HepG2 (cell line): Measurements from ENCODE around the gene NDUFA8.

Source experiments
- CHD4 ChIP-seq: fragments of 200-600 bp; sonication (generic); IDR thresholded peaks from 2 replicates; pipeline ENCODE4 v1.7.0; 2017; ENCODE audit warnings: mild to moderate bottlenecking, low read length, borderline replicate concordance
- HNF4G ChIP-seq, 2 experiments: sonication (generic) in 1 of 2; formaldehyde crosslinking in 1 of 2; IDR thresholded peaks; 2 replicates each; pipeline versions ENCODE4 v1.4.0 to v1.6.1; 2011 to 2020; ENCODE audit warnings: borderline replicate concordance in 2 of 2, low read depth in 2 of 2, mild to moderate bottlenecking in 2 of 2, low read length in 1 of 2, missing genetic modification reagents in 1 of 2, moderate library complexity in 1 of 2
- HNRNPLL ChIP-seq: fragments of 200-400 bp; formaldehyde crosslinking; IDR thresholded peaks from 2 replicates; pipeline ENCODE4 v1.6.1; 2017; ENCODE audit warnings: mild to moderate bottlenecking, low read depth, low read length; ENCODE audit not compliant: poor library complexity, severe bottlenecking
- MTA3 ChIP-seq: sonication (generic); formaldehyde crosslinking; IDR thresholded peaks from 2 replicates; pipeline ENCODE4 v1.4.0; 2020; ENCODE audit warnings: missing genetic modification reagents
- MYC ChIP-seq: sonication (generic); formaldehyde crosslinking; IDR thresholded peaks from 2 replicates; pipeline ENCODE4 v1.9.0; 2021; ENCODE audit warnings: missing genetic modification reagents, borderline replicate concordance
- MZF1 ChIP-seq: sonication (generic); formaldehyde crosslinking; IDR thresholded peaks from 2 replicates; pipeline ENCODE4 v1.8.1; 2023; ENCODE audit warnings: mild to moderate bottlenecking, missing genetic modification reagents, borderline replicate concordance
- POLR2AphosphoS5 ChIP-seq: IDR thresholded peaks from 2 replicates; pipeline ENCODE4 v1.6.1; 2012; ENCODE audit warnings: low read depth, low read length
- PRMT3 ChIP-seq: sonication (generic); formaldehyde crosslinking; IDR thresholded peaks from 2 replicates; pipeline ENCODE4 v1.8.1; 2022; ENCODE audit warnings: low read depth, mild to moderate bottlenecking, moderate library complexity, missing genetic modification reagents, borderline replicate concordance
- SETDB1 ChIP-seq: sonication (generic); formaldehyde crosslinking; IDR thresholded peaks from 2 replicates; pipeline ENCODE4 v1.5.1; 2020; ENCODE audit warnings: missing genetic modification reagents, mild to moderate bottlenecking, borderline replicate concordance
- SIN3A ChIP-seq: IDR thresholded peaks from 2 replicates; pipeline ENCODE4 v1.6.1; 2011; ENCODE audit warnings: low read depth, mild to moderate bottlenecking, control low read depth, low read length, borderline replicate concordance
- SMARCC2 ChIP-seq: fragments of 450-650 bp; IDR thresholded peaks from 2 replicates; pipeline ENCODE4 v1.6.1; 2017; ENCODE audit warnings: antibody characterized with exemption, mild to moderate bottlenecking
- ZFP82 ChIP-seq: sonication (generic); formaldehyde crosslinking; IDR thresholded peaks from 2 replicates; pipeline ENCODE4 v1.5.1; 2020; ENCODE audit warnings: mild to moderate bottlenecking, missing genetic modification reagents, borderline replicate concordance
- ZNF235 ChIP-seq: sonication (generic); formaldehyde crosslinking; IDR thresholded peaks from 2 replicates; pipeline ENCODE4 v1.8.1; 2023; ENCODE audit warnings: mild to moderate bottlenecking, missing genetic modification reagents, borderline replicate concordance

DNA sequence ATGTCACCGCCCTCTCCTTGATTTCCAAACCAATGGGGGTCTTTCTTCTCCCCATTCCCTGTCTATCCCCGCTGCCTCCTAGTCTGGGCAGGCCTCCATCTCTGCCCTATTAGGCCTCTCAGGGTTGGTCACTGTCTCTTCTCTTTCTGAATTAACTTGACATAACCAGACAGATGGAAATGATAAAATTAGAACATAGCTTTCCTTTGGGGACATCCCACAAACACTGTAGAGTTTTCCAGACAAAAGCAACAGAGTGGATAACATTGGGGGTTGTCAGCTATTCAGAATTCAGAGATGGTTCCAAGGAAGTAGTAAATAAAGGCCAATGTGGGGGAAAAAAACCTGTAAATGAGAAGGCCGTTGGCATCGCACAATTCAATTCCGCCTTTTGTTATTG, 44.5 kb upstream of the NDUFA8 start:
- TF ChIP-seq SMARCC2, result no peak
- TF ChIP-seq MZF1 (CRISPR knock-in tag), result no peak
- TF ChIP-seq MYC (CRISPR knock-in tag), result no peak
- no peak for TF ChIP-seq ZNF235 (CRISPR knock-in tag)
- TF ChIP-seq HNF4G (IDR thresholded peaks at IDR 0.05; ENCODE audit: borderline replicate concordance, low read depth, low read length), result no peak
- no peak for TF ChIP-seq HNF4G (CRISPR knock-in tag; IDR thresholded peaks at IDR 0.05; ENCODE audit: borderline replicate concordance, low read depth)
- TF ChIP-seq ZFP82 (CRISPR knock-in tag), result no peak
- no peak for TF ChIP-seq POLR2AphosphoS5
- TF ChIP-seq SETDB1 (CRISPR knock-in tag), result no peak
- no peak for TF ChIP-seq CHD4
- no peak for TF ChIP-seq SIN3A
- no peak for TF ChIP-seq HNRNPLL
- no peak for TF ChIP-seq PRMT3
- TF ChIP-seq MTA3, result no peak
